Activated CD4-positive, alpha-beta T cell treated with anti-CD3 and anti-CD28 coated beads for 48 hours (primary cell): ENCODE data around the gene TWIST2.

Source experiments
- DNase-seq: peaks from one replicate; pipeline ENCODE4 v3.0.0-alpha.2; 2020

Gene TWIST2

DNA sequence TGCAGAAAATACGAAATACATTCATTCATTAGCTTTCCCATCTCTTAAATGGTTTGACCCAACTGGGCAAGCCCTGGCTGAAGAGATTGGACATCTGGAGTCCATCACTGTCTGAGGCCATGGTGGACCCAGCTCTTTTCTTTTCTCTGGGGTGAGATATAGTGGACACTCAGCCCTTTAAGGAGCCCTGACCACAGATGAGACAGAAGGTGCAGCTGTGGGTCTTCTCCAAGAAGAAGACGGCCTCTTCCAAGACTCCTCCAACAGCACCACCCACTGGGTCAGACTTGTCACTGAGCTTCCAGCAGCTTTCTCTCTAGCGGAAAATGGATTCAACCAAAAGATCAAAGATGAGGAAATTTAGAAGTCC, 27.2 kb downstream of the TWIST2 start:
- DNase-seq = no peak

DNA sequence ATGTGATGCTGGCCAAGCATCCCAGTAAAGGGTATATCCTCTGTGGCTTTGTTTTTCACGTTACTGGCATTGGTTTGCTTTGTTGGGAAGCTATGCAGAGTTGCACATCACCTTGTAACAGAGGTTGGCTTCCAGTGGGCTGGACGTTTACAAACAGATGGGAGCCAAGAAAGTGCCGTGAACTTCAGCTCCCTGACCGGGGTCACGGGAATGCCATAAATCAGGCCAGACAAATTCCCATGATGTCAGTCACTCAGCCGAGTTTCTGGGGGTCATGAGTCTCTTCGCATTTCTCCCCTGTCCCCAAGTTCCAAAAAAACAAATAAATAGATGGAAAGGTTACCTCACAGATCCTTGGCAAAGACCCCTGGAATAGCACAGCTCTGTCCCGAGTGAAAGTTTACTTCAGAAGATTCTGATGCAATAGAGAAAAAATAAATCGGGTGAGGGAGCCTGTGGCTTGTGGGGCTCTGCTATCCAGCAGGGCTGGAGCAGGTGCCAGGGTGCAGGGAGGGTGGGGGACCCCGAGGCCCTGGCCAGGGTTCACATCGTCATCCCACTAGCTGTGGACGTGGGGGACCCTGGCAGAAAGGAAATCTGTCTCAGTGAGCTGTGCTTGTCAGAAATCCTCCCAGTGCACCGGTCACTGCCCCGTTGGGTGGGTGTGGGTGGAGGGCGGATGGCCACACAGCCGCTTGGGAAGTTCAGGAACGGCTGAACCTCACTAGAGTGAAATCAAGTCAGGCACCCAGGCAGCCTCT, 27.8 kb downstream of the TWIST2 start:
- DNase-seq = no peak

DNA sequence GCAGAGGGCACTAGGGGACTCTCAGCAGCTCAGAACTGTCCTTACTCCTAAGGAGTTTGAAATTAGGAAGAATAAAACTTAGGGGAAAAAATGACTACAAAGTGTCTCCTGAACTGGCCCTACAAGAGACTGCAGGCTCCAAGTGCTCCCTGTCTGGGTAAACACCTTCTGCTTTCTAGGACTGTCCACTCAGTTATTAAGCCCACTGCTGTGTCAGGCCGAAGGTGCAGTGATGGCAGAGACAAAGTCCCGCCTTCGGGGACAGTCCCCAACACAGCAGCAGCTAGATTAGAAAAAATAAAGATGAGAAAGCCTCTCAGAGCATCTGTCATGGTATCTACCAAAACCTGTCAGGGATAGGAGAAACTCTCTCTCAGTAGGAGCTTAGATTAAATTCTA, 28.3 kb downstream of the TWIST2 start:
- no peak for DNase-seq

DNA sequence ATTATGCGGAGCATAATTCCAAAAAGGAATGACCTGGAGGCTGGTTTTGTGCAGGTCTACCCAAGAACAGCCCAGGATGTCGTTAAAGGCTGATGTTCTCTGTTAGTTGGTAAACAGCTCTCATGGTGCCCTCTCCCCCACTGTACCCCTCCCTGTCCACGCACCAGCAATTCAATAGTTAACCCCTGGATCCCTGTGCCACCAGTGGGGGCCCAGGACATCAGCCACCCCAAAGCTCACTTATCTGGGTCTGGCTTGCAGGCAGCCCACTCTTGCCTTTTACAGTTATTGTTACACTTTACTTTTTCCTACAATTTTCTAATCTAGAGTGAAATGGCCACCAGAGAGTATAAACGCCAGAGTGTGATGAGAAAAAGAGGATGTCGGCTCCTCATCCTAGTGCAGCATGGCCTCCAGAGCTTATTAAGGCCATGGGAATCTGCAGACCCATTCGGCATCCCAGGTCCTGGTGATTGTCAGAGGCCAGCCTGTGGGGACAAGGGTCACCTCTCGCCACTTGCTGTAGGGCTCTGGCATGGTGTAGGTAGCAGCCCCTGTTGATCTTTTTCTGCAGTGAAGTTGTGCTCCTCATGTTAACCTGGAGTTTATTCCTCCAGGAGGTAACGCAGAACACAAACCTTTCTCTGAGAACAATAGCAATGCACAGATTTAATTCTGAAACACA, 30.3 kb downstream of the TWIST2 start:
- DNase-seq = no peak

DNA sequence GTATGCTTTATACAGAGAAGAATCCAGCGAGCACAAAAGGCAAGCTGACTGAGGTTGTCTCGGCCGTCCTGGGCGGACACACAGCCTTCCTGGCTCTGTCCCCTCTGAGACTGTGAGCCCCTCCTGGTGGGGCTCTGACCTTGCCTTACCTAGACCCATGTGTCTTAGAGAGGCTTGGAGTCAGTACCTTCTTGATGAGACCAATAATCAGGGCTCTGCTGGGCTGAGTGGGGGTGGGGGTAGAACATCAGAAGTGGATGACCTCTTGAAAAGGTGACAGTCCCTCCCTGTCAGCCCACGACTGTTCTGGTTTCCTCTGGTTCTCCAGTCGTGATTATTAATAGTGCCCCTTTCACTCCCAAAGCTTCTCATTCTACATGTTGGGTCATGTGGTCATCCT, 31.2 kb downstream of the TWIST2 start:
- no peak for DNase-seq

DNA sequence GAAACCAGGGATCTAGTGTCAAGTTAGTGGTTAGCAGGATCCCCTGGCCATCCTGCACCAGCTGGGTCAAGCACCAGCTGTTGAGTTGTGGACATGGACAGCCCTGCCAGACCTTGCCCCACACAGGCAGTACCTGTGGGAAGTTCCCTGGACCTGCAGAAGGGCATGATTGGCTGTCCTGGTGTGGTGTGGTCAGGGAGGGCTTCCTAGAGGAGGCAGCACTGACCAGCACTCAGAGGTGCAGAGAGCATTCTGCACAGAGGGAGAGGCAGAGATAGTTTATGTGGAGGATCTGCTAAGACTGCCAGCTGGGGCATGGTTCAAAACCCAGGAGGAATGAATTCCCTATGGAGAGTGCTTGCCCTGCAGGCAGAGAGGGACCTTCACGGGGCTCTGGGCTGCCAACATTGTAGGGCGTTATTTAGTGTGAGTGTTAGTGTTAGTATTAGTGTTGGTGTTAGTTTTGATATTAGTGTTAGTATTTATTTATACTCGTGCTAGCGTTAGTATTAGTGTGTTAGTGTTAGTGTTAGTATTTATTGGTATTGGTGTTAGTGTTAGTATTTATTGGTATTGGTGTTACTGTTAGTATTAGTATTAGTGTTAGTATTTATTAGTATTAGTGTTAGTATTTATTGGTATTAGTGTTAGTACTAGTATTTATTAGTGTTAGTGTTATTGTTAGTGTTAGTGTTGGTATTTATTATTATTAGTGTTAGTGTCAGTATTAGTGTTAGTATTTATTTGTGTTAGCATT, 31.9 kb downstream of the TWIST2 start:
- DNase-seq = peak; percentile 14

DNA sequence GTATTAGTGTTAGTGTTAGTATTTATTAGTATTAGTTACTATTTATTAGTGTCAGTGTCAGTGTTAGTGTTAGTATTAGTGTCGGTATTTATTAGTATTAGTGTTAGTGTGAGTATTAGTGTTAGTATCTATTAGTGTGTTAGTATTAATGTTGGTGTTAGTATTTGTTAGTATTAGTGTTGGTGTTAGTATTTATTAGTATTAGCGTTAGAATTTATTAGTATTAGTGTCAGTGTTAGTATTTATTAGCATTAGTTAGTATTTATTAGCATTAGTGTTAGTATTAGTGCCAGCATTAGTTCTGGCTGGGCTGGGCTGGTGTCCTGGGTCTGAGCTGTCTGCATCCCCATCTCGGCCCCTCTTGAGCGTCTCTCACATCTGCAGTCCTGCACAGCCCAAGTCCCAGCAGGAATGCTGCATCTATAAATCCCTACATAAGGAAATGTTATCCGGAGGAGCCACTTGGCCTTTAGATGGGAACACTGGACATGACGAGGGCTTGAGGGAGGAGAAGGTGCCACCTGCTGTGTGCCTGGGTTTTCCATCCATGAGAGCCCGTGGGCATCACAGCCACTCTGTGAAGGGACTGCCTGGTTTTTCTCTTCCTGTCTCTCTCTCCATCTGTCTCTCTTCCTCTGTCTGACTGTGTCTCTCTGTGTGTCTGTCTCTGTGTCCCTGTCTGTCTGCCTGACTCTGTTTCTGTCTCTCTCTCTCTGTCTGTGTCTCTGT, 33.6 kb downstream of the TWIST2 start:
- no peak for DNase-seq

DNA sequence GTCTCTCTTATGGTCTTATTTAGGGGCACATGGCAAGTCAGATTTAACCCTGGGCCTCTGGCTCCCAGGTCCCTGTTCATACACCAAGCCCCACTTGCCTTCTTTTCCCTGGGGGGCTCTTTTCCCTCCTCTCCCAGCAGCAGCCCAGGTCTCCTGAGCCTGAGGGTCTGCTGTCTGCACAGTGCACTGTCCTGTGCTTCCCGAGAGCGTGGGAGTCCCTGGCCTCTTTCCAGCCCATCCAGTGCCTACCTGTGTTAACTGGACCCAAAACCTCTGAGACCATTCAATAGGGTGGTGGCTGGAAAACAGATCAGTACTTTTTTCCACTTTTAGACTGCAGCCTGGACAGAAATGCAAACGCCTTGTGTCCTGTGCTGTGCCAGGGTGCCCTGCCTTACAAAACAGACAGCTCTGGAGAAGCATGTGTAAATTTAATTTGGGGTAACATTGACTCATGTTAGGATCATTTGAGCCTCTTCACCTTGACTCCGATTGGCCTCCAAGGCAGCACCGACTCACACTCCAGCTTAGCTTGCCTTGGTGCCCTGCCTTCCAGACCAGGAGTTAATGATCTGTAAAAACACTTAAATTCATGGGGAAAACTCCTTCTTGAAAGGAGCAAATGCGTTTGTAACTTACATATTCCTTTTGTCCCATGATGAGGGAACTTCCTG, 34.3 kb downstream of the TWIST2 start:
- no peak for DNase-seq

DNA sequence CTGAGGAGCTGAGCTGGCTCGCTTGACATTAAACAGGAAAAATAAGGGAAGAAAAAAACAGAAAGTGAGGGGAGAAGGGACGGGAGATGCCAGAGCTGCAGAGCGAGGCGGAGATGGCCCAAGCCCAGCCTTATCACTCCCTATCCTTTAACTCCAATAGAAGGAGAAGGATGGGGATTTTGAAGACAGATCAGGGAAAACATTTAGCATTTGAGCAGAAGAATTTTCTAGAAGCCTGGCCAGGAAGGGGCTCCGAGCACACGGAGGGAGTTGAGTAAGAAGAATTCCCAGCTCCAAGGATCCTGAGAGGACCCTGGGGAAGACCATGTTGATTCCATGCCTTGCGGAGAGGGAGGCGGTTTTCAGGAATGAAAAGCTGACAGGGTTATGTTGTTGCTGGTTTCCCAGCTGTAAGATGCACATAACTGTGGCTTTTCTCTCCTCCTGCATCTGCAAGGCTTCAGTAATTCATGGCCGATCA, 35.6 kb downstream of the TWIST2 start:
- DNase-seq = no peak

DNA sequence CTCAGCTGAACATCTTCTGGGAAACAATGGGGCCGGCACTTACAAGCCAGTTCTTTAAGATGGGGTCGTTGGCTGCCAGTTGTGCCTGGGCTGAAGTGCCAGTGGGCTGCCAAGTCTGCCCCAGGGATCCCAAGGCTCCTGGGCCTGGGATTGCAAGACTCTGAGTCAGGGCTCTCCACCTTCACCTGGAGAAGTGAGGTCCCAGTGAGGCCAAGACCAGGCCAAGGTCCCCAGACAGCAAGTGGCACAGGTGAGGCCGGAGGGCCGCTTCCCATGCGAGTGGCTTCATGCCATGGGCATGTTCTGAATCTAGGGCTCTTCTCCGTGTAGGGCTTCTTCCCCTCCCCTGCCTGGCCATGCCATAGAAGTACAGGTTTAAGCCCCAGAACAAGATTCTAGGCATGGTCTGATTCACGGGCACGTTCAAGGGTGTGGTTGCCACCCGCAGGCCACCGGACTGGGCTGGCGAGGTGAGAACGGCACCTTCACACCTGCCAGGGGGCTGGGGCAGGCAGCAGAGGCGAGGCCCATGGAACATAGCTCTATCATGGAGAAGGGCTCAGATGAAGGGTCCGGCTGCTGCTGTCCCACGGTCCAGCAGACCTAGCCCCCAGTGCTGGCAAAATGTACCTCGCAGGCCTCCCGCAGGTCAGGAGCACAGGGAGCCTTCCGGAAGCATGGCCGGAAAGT, 36.4 kb downstream of the TWIST2 start:
- no peak for DNase-seq

DNA sequence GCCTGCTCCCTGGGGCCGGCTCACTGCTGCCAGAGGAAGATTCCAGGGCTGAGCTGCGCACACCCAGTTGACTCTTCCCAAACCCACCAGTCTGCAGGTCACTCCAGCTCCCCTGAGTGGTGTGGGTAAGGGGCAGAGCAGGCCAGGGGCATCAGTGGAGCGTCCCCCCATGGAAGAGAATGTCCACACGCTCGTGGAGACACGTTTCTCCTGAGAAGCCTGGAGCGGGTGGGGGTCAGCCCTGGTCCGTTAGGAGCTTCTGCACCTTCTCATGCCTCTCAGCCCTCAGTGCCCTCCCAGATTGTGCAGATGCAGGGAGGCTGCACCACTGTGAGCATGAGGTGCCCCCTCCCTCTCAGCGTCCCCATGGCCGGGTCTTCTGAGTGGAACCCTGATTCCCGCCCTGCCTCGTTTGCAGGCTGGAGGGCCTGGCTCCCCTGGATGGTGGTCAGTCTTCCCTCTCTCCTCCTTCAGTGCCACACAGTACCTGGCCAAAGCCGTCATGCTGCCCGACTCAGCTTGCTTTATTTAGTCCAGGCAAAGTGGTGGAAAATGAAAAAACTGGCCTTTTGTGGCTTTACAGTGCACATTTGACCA, 37.0 kb downstream of the TWIST2 start:
- no peak for DNase-seq

DNA sequence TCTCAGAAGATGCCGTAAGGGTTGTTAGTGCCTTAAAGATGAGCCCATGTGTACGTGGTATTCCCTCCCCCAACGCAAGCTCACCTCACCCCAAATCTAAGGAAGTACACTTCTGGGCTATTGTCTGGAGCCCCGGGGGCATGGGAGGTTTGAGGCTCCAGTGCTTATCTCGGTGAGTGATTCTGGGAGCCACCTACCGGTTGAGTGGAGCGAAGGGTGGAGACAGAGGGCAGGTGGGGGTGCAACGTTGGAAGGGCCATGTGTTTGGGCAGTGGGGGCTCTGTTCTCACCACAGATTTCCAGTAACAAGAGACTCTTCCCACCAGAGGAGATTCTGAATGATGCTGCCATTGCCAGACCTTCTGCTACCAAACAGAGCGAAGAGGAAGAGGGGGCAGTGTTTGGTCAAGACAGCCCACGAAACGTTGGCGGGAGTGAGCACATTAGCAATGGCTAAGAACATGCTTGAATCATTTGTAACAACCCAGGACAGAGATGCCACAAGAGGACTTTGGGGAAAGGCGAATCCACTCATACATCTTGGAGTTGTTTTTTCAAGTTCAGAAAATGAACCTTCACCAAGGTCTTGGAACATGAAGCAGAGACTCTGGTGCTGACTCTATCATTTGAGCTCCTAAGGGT, 38.7 kb downstream of the TWIST2 start:
- DNase-seq = no peak

DNA sequence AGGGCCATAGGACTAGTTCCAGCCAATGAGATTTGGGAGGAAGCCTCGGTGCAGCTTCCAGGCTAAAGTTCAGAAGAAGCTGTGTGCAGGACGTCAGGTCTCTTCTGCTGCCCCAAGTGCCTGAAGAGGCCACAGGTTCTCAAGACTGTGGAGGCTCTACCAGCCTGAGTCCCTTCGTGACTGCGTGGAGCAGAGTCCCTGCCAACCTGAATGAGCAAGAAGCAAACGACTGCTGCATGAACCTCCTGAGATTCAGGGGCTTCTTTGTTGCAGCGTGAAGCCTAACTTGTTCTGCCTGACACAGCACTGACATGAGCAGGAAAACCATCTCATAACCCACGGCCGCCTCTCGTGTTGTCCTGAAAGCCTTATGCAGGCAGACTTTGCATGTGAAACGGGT, 39.7 kb downstream of the TWIST2 start:
- DNase-seq = no peak

DNA sequence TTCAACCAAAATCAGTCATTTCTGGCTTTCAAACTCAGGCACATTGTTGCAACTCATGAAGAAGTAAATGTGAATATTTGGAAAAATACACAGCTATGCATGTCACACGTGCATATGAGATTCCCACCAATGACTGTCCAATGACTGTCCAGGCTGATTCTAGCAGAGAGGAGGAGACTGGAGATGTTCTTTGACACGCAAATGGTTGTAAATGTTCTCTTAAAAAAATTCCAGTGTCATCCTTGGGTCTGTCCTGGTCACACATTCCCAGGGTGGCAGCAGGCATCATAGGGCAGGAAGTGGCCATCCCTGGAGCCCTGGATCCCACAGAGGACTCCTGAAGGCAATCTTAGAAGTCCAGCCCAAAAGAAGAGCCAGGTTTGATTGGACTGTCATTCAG, 40.9 kb downstream of the TWIST2 start:
- no peak for DNase-seq

DNA sequence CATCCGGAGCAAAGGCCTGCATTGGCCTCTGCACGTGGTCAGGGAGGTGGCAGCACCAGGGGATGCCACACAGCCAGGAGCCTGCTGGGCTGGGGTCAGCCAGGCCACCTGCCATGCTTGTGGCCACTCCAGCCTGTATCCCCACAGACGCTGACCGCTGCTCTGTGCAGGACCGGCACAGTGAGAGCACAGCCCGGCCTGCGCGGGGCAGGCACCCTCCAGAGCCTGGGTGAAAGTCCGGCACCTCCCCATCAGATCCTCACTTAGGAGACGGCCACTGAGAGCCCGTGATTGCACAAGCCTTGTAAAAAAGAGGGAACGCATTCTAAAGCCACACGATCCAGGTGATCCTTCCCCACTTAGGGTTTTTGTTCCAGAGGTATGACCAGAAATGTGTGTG, 42.2 kb downstream of the TWIST2 start:
- DNase-seq = no peak

DNA sequence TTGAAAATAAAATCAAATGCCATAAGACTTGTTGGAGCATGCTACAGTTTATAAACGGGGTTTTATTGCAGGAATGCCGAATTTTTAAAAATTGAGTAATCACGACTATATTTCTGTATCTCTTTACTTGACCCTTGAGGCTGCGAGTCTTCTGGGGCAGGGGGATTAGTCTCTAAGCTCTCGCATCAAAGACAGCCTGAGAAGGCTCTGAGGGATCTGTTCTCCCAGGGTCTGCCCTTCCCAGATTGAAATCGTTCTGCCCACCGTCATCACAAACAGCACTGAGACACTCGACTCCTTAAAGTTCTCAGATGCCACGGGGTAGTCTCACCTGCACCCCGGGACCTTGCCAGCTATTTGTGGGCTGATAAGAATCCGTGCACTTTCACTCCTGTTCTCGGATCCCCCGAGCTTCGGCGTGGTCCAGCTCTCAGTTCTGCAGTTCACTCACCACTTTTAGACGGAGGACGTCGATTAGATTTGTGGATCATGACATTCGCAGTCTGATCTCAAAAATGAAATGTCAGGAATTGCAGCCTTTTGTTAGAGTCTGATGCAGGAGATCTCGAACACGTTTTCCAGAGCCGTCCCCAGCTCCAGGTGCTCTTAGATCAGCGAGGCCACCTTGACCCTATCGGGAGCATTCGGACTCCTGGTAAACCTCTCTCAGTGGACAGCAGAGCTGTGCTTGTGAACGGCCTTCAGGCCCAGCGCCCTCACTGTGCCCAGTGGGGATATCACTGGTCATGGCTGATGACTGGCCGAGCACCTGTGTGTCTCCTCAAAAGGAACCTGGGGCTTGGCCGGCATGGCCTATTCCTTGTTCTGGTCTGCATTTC, 43.0 kb downstream of the TWIST2 start:
- DNase-seq = no peak

DNA sequence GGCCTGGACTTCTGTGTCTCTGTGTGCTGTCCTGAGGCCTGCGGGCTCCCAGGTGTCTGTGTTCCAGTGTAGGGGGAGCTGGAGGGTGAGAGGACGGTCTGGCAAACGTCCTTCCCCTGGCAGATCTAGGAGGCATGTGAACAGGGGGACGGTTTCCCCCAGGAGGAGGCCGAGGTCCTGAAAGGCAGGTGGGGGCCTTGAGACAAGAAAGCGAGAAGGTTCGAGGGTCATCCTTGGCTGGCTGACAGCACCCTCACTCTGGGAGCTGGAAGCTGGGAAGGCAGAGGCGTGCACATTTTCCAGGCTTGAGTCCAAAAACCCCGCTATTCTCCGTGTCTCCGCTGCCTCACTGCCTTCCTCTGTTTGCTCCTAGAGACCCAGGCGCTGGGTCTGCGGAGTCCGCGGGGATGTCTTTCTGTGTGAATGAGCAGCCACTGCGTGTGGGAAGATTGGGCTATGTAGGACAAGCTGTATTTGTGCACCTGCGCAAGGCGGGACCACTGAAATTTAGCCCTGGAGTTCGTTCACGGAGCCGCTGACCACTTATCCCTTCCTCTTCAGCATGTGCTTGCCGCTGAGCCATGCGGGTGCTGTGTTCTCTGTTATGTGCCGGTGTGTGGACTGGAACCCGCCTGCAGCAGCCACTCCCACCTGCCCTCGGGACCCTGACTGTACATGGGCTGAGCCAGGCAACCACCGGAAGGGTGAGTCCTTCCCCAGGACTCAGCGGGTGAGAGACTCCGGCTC, 43.7 kb downstream of the TWIST2 start:
- no peak for DNase-seq

DNA sequence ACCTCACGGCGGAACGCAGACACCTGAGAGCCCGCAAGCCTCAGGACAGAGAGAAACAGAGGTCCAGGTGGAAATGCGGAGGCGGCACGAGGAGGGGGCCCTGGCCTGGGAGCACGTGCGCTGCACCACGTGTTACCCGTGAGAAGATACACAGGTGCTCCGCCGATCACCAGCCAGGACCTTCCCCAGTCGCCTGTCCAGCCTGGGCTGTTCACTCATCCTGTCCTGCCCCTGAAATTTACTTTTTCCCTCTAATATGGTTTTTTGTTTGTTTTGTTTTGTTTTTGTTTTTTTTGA, 44.3 kb downstream of the TWIST2 start:
- no peak for DNase-seq

DNA sequence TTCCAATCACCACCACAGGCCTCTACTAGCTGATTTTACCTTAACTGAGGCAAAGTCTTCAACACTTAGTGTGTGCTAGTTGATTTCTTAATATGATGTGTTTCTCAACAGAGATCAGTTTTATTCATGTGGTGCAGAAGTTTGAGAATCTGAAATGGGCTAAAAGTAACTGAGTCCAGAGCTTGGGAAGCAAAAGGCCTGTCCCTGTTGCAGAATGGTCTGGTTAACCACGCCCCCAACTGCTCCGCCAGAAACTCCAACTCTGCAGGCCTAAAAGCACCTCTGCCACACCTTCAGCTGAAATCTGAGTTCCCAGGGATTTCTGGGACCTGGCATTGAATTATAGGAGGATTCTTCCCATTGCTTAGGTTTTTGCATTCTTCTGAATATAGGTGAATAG, 44.9 kb downstream of the TWIST2 start:
- DNase-seq = no peak
